Trophoblast cell (in vitro differentiated cells and primary cell): ENCODE results near the gene DMP1.
"Not testable (repeated sequence)": the region's sequence is repeated elsewhere in the genome, so short reads cannot be mapped to it uniquely, and the experiment has no call there.

ENCODE experiments used
- DNase-seq, 2 donors: peaks; one replicate each; pipeline ENCODE4 v3.0.0-alpha.2; 2016
- H2AFZ ChIP-seq: 2 replicates; pipeline ENCODE4 v1.6.1; 2013; ENCODE audit warnings: low read length, moderate library complexity, mild to moderate bottlenecking; ENCODE audit not compliant: insufficient read depth, poor library complexity
- H2AK5ac ChIP-seq: 2 replicates; pipeline ENCODE4 v1.6.1; 2013; ENCODE audit warnings: mild to moderate bottlenecking, low read length
- H2BK120ac ChIP-seq: 2 replicates; pipeline ENCODE4 v1.6.1; 2013; ENCODE audit warnings: low read length, mild to moderate bottlenecking, moderate library complexity; ENCODE audit not compliant: insufficient read depth, poor library complexity
- H2BK12ac ChIP-seq: 2 replicates; pipeline ENCODE4 v1.6.1; 2013; ENCODE audit warnings: mild to moderate bottlenecking, low read length, moderate library complexity
- H2BK5ac ChIP-seq: 2 replicates; pipeline ENCODE4 v1.6.1; 2013; ENCODE audit warnings: low read length, low read depth, moderate library complexity, mild to moderate bottlenecking; ENCODE audit not compliant: poor library complexity
- H3K14ac ChIP-seq: 2 replicates; pipeline ENCODE4 v1.6.1; 2013; ENCODE audit warnings: mild to moderate bottlenecking, low read length
- H3K18ac ChIP-seq: 2 replicates; pipeline ENCODE4 v1.6.1; 2013; ENCODE audit warnings: mild to moderate bottlenecking, low read length
- H3K23ac ChIP-seq: 2 replicates; pipeline ENCODE4 v1.6.1; 2013; ENCODE audit warnings: low read length
- H3K27ac ChIP-seq: 2 replicates; pipeline ENCODE4 v1.5.1; 2013; ENCODE audit warnings: low read depth, mild to moderate bottlenecking, inconsistent platforms, low read length, moderate library complexity
- H3K27me3 ChIP-seq: 2 replicates; pipeline ENCODE4 v1.6.1; 2013; ENCODE audit warnings: inconsistent platforms, mild to moderate bottlenecking, low read length, moderate library complexity; ENCODE audit not compliant: insufficient read depth
- H3K36me3 ChIP-seq, 2 experiments: 1 replicate in 1 of 2; 2 replicates in 1 of 2; pipeline ENCODE4 v1.6.1; 2013; ENCODE audit warnings: low read length in 2 of 2, mild to moderate bottlenecking in 2 of 2, moderate library complexity in 1 of 2; ENCODE audit not compliant: insufficient read depth in 2 of 2, control insufficient read depth in 1 of 2
- H3K4ac ChIP-seq: 2 replicates; pipeline ENCODE4 v1.6.1; 2013; ENCODE audit warnings: low read depth, mild to moderate bottlenecking, low read length, moderate library complexity
- H3K4me1 ChIP-seq, 2 experiments: 1 replicate in 1 of 2; 2 replicates in 1 of 2; pipeline ENCODE4 v1.6.1; 2013; ENCODE audit warnings: low read length in 2 of 2, mild to moderate bottlenecking in 2 of 2, moderate library complexity in 1 of 2; ENCODE audit not compliant: insufficient read depth in 2 of 2, control insufficient read depth in 1 of 2
- H3K4me2 ChIP-seq: 2 replicates; pipeline ENCODE4 v1.6.1; 2013; ENCODE audit warnings: inconsistent platforms, mild to moderate bottlenecking, low read length, moderate library complexity
- H3K4me3 ChIP-seq: 2 replicates; pipeline ENCODE4 v1.5.1; 2013; ENCODE audit warnings: mild to moderate bottlenecking, low read depth, low read length, inconsistent platforms
- H3K79me1 ChIP-seq: one replicate; pipeline ENCODE4 v1.6.1; 2013; ENCODE audit warnings: low read length
- H3K79me2 ChIP-seq: 2 replicates; pipeline ENCODE4 v1.6.1; 2013; ENCODE audit warnings: low read length, mild to moderate bottlenecking; ENCODE audit not compliant: control insufficient read depth, insufficient read depth, poor library complexity
- H3K9ac ChIP-seq: 2 replicates; pipeline ENCODE4 v1.6.1; 2013; ENCODE audit warnings: mild to moderate bottlenecking, low read length
- H3K9me3 ChIP-seq: 2 replicates; pipeline ENCODE4 v1.6.1; 2013; ENCODE audit warnings: low read depth, mild to moderate bottlenecking, control low read depth, inconsistent platforms, low read length; ENCODE audit not compliant: insufficient read depth
- H4K12ac ChIP-seq: 2 replicates; pipeline ENCODE4 v1.6.1; 2013; ENCODE audit warnings: low read depth, mild to moderate bottlenecking, low read length, moderate library complexity
- H4K8ac ChIP-seq: 2 replicates; pipeline ENCODE4 v1.6.1; 2013; ENCODE audit warnings: low read depth, mild to moderate bottlenecking, low read length, moderate library complexity
- H4K91ac ChIP-seq: one replicate; pipeline ENCODE4 v1.6.1; 2013; ENCODE audit warnings: low read depth, mild to moderate bottlenecking, low read length, moderate library complexity
- WGBS: extraction: QIAGEN DNeasy Blood & Tissue Kit; methylation state at CpG from one replicate; pipeline ENCODE4 v1.1.7; 2013; ENCODE audit warnings: missing lambda C conversion rate; ENCODE audit not compliant: insufficient read length, insufficient coverage; ENCODE audit errors: extremely low coverage; 5-methylcytosine and 5-hydroxymethylcytosine counted together

Gene DMP1

GRCh38 chr4:87679449-87680169, 29.5 kb downstream of the DMP1 start:
- no CpG with 5 or more reads among the region's 11 CpGs for WGBS
- Histone ChIP-seq H4K91ac (no peak overlapping the region), H4K8ac (no peak overlapping the region), H3K4ac (no peak overlapping the region), H3K79me1 (no peaks in the 10 kb centered on the region), H2BK120ac (no peak overlapping the region), H3K4me1 (no peaks in the 10 kb centered on the region), H3K23ac (no peak overlapping the region), H3K27ac (no peak overlapping the region), H3K4me2 (no peak overlapping the region), H2AK5ac (no peak overlapping the region), H3K79me2 (no peaks in the 10 kb centered on the region), H3K36me3 (no peaks in the 10 kb centered on the region), H3K9ac (no peak overlapping the region), H3K27me3 (no peaks in the 10 kb centered on the region), H2BK12ac (no peak overlapping the region), H3K18ac (no peak overlapping the region), H3K14ac (no peak overlapping the region), H4K12ac (no peak overlapping the region), H3K9me3 (no peaks in the 10 kb centered on the region), H2AFZ (no peak overlapping the region), H2BK5ac (no peak overlapping the region), H3K4me3 (no peak overlapping the region)
- peak; percentile 35 to 76 for DNase-seq

DNA sequence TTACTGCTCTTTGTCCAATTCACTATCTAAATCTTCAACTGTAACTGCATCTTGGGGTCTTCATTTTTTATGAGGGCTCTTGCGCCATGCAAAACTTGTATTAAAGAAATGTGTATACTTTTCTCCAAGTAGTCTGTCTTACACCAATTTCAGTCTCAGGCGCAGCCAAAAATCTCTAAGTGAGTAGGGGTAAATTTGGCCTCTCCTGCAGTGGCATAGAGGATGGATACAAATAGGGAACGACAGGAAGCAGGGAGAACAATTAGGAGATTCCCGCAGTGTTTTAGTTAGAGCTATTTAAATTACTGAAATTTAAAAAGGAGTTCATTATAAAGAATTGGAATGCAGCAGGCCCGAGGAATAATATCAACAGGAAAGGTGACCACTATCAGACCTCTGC, 30.2 kb downstream of the DMP1 start:
- Histone ChIP-seq H3K4me2 (no peak overlapping the region), H3K9me3 (no peaks in the 10 kb centered on the region), H2BK12ac (no peak overlapping the region), H4K8ac (no peak overlapping the region), H3K18ac (no peak overlapping the region), H3K79me1 (no peaks in the 10 kb centered on the region), H4K91ac (no peak overlapping the region), H2BK120ac (no peak overlapping the region), H4K12ac (no peak overlapping the region), H2AK5ac (no peak overlapping the region), H2AFZ (no peak overlapping the region), H3K14ac (no peak overlapping the region), H3K27me3 (no peaks in the 10 kb centered on the region), H3K9ac (no peak overlapping the region), H3K23ac (no peak overlapping the region), H2BK5ac (no peak overlapping the region), H3K4me3 (no peak overlapping the region), H3K4ac (no peak overlapping the region), H3K36me3 (no peaks in the 10 kb centered on the region), H3K4me1 (no peaks in the 10 kb centered on the region), H3K27ac (no peak overlapping the region), H3K79me2 (no peaks in the 10 kb centered on the region)
- WGBS: no CpG with 5 or more reads among the region's 5 CpGs
- DNase-seq: no peak

DNA sequence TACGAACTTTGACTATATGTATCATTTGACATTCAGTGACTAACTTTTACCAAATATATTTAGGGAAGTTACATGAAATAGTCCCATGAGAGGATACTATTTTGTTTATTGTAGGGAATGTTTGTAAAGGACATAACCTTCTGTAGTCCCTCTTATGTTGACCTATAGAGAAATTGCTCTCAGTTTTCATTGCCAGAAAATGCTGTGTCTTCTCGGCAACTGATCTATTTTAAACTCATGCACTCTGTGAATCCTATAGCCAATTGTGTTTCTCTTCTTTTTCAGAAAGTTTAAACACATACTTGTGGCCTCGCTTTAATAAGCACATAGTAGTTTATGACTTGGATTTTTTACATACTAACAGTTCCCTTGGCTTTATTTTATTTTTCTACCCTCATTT, 38.2 kb downstream of the DMP1 start:
- no peak overlapping the region for H3K18ac ChIP-seq
- no peaks in the 10 kb centered on the region for H3K36me3 ChIP-seq
- H3K4me2 ChIP-seq: no peak overlapping the region
- no CpG with 5 or more reads among the region's 3 CpGs for WGBS
- H3K14ac ChIP-seq: no peak overlapping the region
- H2BK12ac ChIP-seq: no peak overlapping the region
- H3K4ac ChIP-seq: no peak overlapping the region
- H3K27me3 ChIP-seq: no peaks in the 10 kb centered on the region
- H2AFZ ChIP-seq: no peak overlapping the region
- no peaks in the 10 kb centered on the region for H3K79me1 ChIP-seq
- no peaks in the 10 kb centered on the region for H3K4me1 ChIP-seq
- no peak overlapping the region for H4K8ac ChIP-seq
- H2AK5ac ChIP-seq: no peak overlapping the region
- no peak overlapping the region for H4K91ac ChIP-seq
- no peak overlapping the region for H3K4me3 ChIP-seq
- no peak overlapping the region for H3K27ac ChIP-seq
- H3K79me2 ChIP-seq: no peaks in the 10 kb centered on the region
- DNase-seq: no peak
- H3K9me3 ChIP-seq: peaks cover 8% of the 10 kb centered on the region
- H3K23ac ChIP-seq: no peak overlapping the region
- H4K12ac ChIP-seq: no peak overlapping the region
- no peak overlapping the region for H3K9ac ChIP-seq
- no peak overlapping the region for H2BK120ac ChIP-seq
- no peak overlapping the region for H2BK5ac ChIP-seq

GRCh38 chr4:87690947-87691346, 40.9 kb downstream of the DMP1 start:
- H2AFZ ChIP-seq, H3K23ac ChIP-seq, H2BK5ac ChIP-seq, H2BK12ac ChIP-seq, H2AK5ac ChIP-seq, H2BK120ac ChIP-seq, H3K79me2 ChIP-seq, H3K9ac ChIP-seq, H3K27me3 ChIP-seq, H3K27ac ChIP-seq, H3K4me2 ChIP-seq, H4K12ac ChIP-seq, H3K4me1 ChIP-seq, H3K14ac ChIP-seq, H4K91ac ChIP-seq, H3K4me3 ChIP-seq, H3K4ac ChIP-seq, H4K8ac ChIP-seq, H3K9me3 ChIP-seq, DNase-seq, H3K79me1 ChIP-seq, H3K18ac ChIP-seq, H3K36me3 ChIP-seq: not testable (repeated sequence)
- WGBS: no CpG with 5 or more reads among the region's 1 CpG
